ENCODE data around the gene KCNIP2.
"Not testable (repeated sequence)": the region's sequence is repeated elsewhere in the genome, so short reads cannot be mapped to it uniquely, and the experiment has no call there.

The KCNIP2 gene

DNA sequence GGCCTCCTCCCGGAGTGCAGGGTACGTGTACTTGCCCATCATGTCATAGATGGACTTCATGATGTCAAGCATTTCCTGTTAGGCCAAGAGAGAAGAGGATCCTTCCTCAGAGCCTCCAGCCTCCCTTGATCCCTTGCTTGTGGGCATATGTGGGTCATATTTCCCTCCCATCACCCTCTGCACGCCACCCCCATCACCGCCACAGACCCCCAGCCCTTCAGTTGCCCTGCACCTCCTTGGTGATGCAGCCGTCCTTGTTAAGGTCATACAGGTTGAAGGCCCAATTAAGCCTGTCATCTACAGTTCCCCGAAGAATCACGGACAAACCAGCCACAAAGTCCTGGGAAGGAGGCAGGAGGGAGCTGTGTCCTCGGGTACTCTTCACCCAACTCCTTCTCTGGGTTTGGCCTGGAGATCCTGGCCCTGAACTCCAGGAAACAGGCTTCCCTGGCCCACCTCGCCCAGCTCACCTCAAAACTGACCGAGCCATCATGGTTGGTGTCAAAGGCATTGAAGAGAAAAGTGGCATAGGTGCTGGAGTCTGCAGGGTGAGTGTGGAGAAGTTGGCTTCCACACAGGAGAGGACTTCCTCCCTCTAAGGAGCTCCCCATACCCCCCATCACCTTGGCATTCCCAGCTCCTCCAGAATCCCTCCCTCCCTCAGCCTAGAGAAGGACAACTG is 15.5 kb downstream of the KCNIP2 start:
- no peak for DNase-seq

GRCh38 chr10:101826852-101827434 is 16.7 kb downstream of the KCNIP2 start:
- DNase-seq = no peak

- no peak for DNase-seq
These were observed 18.9 kb downstream of the KCNIP2 start for GRCh38 chr10:101824736-101825135.

GRCh38 chr10:101818872-101819633 is 24.5 kb downstream of the KCNIP2 start:
- DNase-seq = peak; percentile 56

DNA sequence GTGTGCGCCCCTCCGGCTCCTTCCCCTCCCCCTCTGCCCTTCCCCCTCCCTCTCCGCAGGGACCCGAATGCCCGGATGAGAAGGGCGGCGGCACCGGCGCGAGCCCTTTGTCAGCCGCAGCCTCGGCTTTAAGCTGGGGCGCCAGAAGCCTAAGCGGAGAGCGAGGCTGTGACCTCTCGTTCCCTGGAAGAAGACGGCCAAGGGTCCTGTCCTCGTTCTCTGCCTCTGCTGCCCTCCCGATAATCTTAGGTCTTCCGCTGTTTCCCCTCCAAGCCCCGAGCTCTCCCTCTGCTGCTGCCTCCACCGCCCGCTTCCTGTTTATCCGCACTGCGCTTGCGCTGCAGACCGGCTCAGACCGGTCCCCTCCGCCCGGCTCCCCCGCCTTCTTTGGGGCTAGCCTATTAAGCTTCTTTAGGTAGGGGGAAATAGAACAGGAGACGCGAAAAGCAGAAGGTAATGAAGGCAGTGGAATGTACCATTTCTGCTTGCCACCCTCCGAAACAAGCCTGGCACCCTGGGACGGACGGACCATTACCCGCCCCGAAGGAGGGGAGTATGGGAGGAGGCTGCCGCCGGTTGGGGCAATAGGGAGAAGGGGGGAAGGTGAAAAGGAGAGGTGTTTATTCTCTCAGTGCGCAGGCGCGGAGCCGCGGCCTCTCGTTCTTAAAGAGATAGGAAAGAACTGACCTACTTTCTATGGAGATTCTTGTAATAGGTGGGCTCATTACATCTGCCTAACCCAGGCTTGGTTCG is 25.3 kb downstream of the KCNIP2 start, which contains the start of gene OGA:
TSS of gene OGA (minus strand) at position 326 of the 753 bp plus-strand sequence. CDS start 422 bp downstream, outside the sequence.
- DNase-seq = peak; percentile 100

DNA sequence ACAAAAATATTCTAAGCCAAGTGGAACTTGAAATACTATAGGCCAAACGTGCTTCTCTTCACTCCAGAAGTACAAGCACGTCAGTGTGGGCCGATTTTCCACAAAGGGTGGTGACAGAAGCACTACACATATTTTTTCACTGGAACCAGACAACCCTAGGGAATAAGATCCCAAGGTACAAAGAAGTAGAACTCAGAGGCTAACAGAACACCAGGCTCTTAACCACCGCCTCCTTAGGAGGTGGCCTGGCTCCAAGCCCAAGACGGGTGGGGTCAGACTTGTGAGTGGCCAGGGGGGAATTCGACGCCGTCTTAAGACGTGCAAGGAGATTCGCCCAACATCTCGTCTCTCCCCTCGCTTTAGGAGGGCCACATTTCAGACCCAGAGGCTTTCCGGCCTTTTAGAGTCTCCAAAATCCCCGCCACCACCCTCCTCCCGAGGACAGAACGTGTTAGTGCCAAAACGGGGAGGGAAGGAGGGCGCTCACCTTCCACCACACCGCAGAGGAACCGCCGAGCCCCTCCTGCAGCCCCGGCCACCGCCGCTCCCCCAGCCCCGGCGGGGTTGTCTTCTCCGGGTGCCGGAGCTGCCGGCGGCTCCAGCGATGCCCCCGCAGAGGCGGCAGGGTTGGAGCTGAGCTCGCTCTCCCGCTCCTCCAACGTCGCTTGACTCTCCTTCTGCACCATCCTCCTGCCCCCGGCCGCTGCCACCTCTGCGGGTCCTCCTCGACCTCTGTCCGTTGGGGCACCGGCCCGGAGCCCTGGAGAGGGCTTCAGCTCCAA is 26.1 kb downstream of the KCNIP2 start:
- DNase-seq = no peak

DNA sequence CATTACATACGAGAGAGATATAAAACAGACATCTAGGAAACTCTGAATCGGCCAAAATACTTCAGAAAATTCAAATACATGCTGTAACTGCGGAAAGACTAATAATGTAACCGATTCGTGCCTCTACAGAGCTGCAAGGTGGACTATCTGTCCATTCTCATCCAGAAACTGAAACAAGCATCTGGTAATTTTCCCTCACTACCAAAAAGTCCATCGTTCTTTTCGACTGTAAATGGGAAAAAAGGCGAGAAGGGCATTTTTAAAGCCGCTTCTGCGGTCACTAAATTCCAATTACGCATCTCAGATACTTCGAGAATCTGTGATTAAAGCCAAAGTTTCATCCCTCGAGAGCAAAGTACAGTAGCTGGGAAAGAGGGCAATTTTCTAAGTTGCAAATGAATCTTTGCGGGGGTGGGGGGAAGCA is 26.7 kb downstream of the KCNIP2 start:
- DNase-seq = no peak

GRCh38 chr10:101816376-101816775 is 27.2 kb downstream of the KCNIP2 start:
- DNase-seq = no peak

DNA sequence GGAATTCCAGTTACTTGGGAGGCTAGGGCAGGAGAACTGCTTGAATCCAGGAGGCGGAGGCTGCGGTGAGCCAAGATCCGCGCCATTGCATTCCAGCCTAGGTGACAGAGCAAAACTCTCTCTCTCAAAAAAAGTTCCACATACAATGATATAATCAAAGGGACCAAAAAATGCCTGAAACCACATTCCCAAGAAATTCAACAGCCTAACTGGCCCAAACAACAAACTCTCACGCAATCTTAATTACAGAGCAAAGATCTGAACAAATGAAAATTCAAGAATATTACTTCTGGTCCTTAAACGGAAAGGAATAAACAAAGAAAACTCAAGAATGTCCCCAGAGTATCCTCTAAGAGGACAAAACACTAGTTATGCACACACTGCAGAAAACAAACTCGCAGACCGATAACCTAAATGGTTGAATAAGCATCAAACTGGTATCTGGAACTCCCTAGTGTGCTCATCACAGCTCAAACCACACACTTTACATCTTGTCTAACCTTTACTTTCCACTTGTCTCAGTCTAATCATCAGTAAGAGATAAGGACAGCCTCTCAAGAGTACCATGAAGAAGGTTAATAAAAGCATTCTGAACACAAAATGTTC is 29.0 kb downstream of the KCNIP2 start:
- no peak for DNase-seq

DNA sequence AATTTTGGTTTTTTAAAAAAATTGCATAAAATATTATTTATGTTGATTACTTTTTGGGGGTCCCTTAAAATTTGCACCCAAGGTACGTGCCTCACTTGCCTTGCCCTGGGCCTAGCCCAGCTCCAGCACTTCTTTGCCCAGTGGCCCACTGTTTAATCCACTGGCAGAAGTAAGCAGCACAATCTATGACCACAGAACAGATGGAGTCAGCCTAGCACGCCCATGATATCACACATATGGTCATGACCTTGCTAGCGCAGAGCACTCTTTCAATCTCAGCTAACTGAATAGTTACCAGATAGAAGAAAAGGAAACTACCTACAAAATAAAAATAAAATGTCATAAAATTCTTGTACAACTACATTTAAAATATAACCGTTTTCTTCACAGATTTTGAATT is 31.0 kb downstream of the KCNIP2 start:
- DNase-seq = no peak

DNA sequence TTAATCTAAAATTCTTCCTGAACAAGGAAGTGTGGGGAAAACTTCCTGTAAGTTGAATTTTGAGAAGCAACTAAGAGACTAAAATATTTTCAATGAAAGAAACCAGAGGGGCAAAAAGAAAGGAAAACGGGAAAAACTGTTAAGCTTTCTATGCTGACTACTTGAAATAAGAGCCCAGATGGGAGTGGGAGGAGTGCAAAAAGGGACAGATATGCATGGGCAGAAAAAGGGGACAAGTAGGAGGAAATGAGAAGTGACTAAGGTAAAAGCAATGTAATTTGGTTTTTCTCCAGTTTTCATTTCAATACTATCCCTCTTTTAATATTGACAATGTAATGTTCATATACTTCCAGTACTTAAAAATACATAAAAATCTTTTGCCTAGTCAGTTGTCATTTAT is 36.4 kb downstream of the KCNIP2 start:
- DNase-seq = no peak

- DNase-seq = no peak
These were observed 40.1 kb downstream of the KCNIP2 start for GRCh38 chr10:101803511-101803910.

- no peak for DNase-seq
These were observed 46.1 kb downstream of the KCNIP2 start for GRCh38 chr10:101797403-101798059.

DNA sequence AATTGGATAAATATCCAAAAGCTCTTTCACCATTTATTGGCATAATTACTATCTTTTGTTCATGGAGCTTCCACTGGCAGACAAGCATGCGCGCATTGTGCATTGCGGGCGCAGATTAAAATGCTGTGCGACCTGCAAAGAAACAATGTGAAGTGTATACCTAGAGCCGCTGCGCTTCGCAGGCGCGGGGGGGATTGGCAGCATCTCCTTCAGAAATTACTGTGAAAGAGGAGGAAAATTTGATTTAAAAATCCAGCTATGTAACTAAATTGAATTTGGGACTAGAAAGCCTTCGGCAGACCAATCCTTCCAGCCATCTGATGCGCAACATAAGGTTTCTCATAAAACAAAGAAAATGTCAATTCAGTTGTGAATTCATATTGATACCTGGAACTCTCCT is 50.1 kb downstream of the KCNIP2 start:
- no peak for DNase-seq

DNA sequence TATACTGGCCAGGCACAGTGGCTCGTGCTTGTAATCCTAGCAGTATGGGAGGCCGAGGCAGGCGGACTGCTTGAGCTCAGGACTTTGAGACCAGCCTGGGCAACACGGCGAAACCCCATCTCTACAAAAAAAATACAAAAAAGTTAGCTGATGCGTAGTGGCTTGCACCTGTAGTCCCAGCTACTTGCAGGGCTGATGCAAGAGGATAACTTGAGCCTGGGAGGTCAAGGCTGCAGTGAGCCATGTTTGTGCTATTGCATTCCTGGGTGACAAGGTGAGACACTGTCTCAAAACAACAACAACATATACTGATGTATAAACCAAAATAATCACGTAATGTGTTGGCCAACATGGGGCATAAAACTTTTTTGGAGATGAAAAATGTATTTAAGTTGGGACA is 53.9 kb downstream of the KCNIP2 start:
- no peak for DNase-seq

- DNase-seq = not testable (repeated sequence)
These were observed 54.4 kb downstream of the KCNIP2 start for GRCh38 chr10:101789231-101789630.

DNA sequence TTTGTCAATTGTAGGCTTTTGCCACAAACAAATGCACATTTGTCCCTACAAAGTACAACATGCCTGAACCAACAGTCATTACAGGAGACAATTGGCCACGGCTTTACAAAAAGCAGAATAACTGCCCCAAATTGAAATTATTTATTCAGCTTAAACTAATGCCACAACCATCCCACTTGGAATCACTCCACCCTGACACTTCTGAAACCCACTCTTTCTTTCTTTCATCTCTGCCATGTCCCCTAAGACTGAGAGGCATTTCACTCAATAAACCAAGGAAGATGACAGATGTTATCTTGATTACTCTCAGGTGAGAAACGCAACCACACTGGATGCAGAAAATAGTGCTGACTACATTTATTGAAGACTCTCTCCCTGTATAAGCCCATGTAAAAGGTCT is 57.8 kb downstream of the KCNIP2 start:
- no peak for DNase-seq

DNA sequence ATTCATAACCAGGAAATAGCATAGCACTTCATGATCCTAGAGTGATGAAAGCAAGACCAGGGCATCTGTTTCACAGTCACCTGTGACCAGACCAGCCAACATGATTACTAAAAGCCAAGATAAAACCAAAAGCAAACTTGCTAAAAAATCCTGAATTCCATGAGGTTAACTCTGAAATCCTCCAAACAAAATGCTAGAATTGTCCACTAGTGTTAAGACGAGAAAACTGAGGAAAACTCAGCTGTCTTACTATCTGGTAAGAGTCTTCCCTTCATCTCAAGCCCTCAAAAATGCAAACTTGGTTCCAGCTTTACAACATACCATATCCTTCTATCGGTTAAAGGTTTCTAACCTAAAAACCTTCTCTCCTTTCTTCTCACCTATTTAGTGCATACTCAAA is 59.0 kb downstream of the KCNIP2 start:
- no peak for DNase-seq

GRCh38 chr10:101783736-101784118 is 59.9 kb downstream of the KCNIP2 start:
- DNase-seq = no peak

- DNase-seq = peak; percentile 22
These were observed 60.5 kb downstream of the KCNIP2 start, which contains the start of gene NPM3 for GRCh38 chr10:101782811-101783735. Gene NPM3, minus strand, starts transcription at chr10:101783446. Its CDS starts 56 bp downstream, at chr10:101783390.

Measured in DMS153 (cell line).